Measurements from ENCODE around the gene KCNQ2.

The KCNQ2 gene

GRCh38 chr20:63494084-63494419 lies 21.6 kb upstream of the KCNQ2 start:
- ATAC-seq (ENCODE audit: insufficient read depth, low read depth) (no peak), DNase-seq (no peak)
- Histone ChIP-seq H3K9me3 (ENCODE audit: insufficient read depth, low read length, severe bottlenecking) (no peaks in the 10 kb centered on the region), H3K9ac (ENCODE audit: low read depth, low read length) (no peak overlapping the region), H3K27ac (ENCODE audit: low read length) (no peak overlapping the region), H2AFZ (ENCODE audit: low read depth, low read length) (no peak overlapping the region), H3K27me3 (ENCODE audit: insufficient read depth, low read length, poor library complexity) (no peaks in the 10 kb centered on the region), H3K4me3 (ENCODE audit: low read depth in 1 of 2, low read length in 2 of 2) (no peak overlapping the region), H3K4me1 (ENCODE audit: insufficient read depth, low read length) (peaks cover 9% of the 10 kb centered on the region), H3K36me3 (ENCODE audit: insufficient read depth, low read length) (no peaks in the 10 kb centered on the region), H3K79me2 (ENCODE audit: insufficient read depth, low read length) (no peaks in the 10 kb centered on the region), H4K20me1 (ENCODE audit: insufficient read depth, low read length) (peaks cover 8% of the 10 kb centered on the region; the same call in 1 of the 2 replicates), H3K4me2 (ENCODE audit: insufficient read depth, low read length) (no peak overlapping the region)
- TF ChIP-seq, protein P1, sequence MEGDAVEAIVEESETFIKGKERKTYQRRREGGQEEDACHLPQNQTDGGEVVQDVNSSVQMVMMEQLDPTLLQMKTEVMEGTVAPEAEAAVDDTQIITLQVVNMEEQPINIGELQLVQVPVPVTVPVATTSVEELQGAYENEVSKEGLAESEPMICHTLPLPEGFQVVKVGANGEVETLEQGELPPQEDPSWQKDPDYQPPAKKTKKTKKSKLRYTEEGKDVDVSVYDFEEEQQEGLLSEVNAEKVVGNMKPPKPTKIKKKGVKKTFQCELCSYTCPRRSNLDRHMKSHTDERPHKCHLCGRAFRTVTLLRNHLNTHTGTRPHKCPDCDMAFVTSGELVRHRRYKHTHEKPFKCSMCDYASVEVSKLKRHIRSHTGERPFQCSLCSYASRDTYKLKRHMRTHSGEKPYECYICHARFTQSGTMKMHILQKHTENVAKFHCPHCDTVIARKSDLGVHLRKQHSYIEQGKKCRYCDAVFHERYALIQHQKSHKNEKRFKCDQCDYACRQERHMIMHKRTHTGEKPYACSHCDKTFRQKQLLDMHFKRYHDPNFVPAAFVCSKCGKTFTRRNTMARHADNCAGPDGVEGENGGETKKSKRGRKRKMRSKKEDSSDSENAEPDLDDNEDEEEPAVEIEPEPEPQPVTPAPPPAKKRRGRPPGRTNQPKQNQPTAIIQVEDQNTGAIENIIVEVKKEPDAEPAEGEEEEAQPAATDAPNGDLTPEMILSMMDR (IDR thresholded peaks at IDR 0.05; ENCODE audit: borderline replicate concordance, extremely low read depth, low read length, poor library complexity, severe bottlenecking): no peak
- no peak for TF ChIP-seq EZH2 (IDR thresholded peaks at IDR 0.05; ENCODE audit: borderline replicate concordance, low read depth, low read length, severe bottlenecking)

DNA sequence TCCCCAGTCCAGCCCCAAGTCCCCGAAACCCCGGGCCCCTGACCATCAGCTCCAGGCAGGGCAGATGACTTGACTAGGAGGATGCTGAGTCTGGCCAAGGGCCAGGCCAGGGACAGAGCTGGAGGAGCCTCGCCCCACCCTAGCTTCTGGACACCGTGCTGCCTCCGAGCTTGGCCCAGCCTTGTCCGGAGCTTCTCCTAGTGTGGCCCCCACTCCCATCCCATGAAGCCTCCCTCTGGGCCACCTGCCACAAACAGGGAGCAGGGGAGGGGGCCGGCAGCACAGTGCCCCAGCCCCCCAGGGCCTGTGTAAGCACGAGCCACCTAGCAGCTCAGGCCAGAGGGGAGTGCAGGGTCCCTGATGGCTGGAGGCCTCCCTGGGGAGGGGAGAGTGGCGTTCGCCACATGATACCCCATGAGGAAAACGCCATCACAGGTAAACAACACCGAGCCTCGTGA lies 21.1 kb upstream of the KCNQ2 start:
- Histone ChIP-seq H3K4me1 (ENCODE audit: insufficient read depth, low read length) (peaks cover 9% of the 10 kb centered on the region), H3K36me3 (ENCODE audit: insufficient read depth, low read length) (no peaks in the 10 kb centered on the region), H3K9ac (ENCODE audit: low read depth, low read length) (no peak overlapping the region), H3K4me2 (ENCODE audit: insufficient read depth, low read length) (no peak overlapping the region), H2AFZ (ENCODE audit: low read depth, low read length) (no peak overlapping the region), H3K79me2 (ENCODE audit: insufficient read depth, low read length) (no peaks in the 10 kb centered on the region), H3K4me3 (ENCODE audit: low read depth in 1 of 2, low read length in 2 of 2) (no peak overlapping the region), H3K9me3 (ENCODE audit: insufficient read depth, low read length, severe bottlenecking) (no peaks in the 10 kb centered on the region), H3K27me3 (ENCODE audit: insufficient read depth, low read length, poor library complexity) (no peaks in the 10 kb centered on the region), H3K27ac (ENCODE audit: low read length) (no peak overlapping the region), H4K20me1 (ENCODE audit: insufficient read depth, low read length) (peaks cover 8% of the 10 kb centered on the region; the same call in 1 of the 2 replicates)
- ATAC-seq (ENCODE audit: insufficient read depth, low read depth): no peak
- TF ChIP-seq, protein P1 (IDR thresholded peaks at IDR 0.05; ENCODE audit: borderline replicate concordance, extremely low read depth, low read length, poor library complexity, severe bottlenecking): no peak
- TF ChIP-seq EZH2 (IDR thresholded peaks at IDR 0.05; ENCODE audit: borderline replicate concordance, low read depth, low read length, severe bottlenecking): no peak
- no peak for DNase-seq

- DNase-seq: no peak
- no peak for TF ChIP-seq EZH2 (IDR thresholded peaks at IDR 0.05; ENCODE audit: borderline replicate concordance, low read depth, low read length, severe bottlenecking)
- TF ChIP-seq, protein P1 (IDR thresholded peaks at IDR 0.05; ENCODE audit: borderline replicate concordance, extremely low read depth, low read length, poor library complexity, severe bottlenecking): no peak
- H4K20me1 ChIP-seq (ENCODE audit: insufficient read depth, low read length): peaks cover 8% of the 10 kb centered on the region; the same call in 1 of the 2 replicates
These were observed 20.5 kb upstream of the KCNQ2 start for GRCh38 chr20:63492982-63493381.

GRCh38 chr20:63492518-63492917 lies 20.1 kb upstream of the KCNQ2 start:
- peaks cover 8% of the 10 kb centered on the region; the same call in 1 of the 2 replicates for H4K20me1 ChIP-seq (ENCODE audit: insufficient read depth, low read length)
- no peak for ATAC-seq (ENCODE audit: insufficient read depth, low read depth)

More at GRCh38 chr20:63492982-63493381, 20.5 kb upstream of the KCNQ2 start:
- no peak overlapping the region for H3K4me2 ChIP-seq (ENCODE audit: insufficient read depth, low read length)
- H2AFZ ChIP-seq (ENCODE audit: low read depth, low read length): no peak overlapping the region
- H3K9ac ChIP-seq (ENCODE audit: low read depth, low read length): no peak overlapping the region
- no peaks in the 10 kb centered on the region for H3K36me3 ChIP-seq (ENCODE audit: insufficient read depth, low read length)
- H3K4me3 ChIP-seq (ENCODE audit: low read depth in 1 of 2, low read length in 2 of 2): no peak overlapping the region
- H3K9me3 ChIP-seq (ENCODE audit: insufficient read depth, low read length, severe bottlenecking): no peaks in the 10 kb centered on the region
- no peak for ATAC-seq (ENCODE audit: insufficient read depth, low read depth)
- no peaks in the 10 kb centered on the region for H3K79me2 ChIP-seq (ENCODE audit: insufficient read depth, low read length)
- no peaks in the 10 kb centered on the region for H3K27me3 ChIP-seq (ENCODE audit: insufficient read depth, low read length, poor library complexity)
- H3K4me1 ChIP-seq (ENCODE audit: insufficient read depth, low read length): peaks cover 9% of the 10 kb centered on the region
- no peak overlapping the region for H3K27ac ChIP-seq (ENCODE audit: low read length)

More at GRCh38 chr20:63492518-63492917, 20.1 kb upstream of the KCNQ2 start:
- no peak overlapping the region for H3K27ac ChIP-seq (ENCODE audit: low read length)
- H3K4me3 ChIP-seq (ENCODE audit: low read depth in 1 of 2, low read length in 2 of 2): no peak overlapping the region
- no peaks in the 10 kb centered on the region for H3K9me3 ChIP-seq (ENCODE audit: insufficient read depth, low read length, severe bottlenecking)
- no peaks in the 10 kb centered on the region for H3K27me3 ChIP-seq (ENCODE audit: insufficient read depth, low read length, poor library complexity)
- H3K4me1 ChIP-seq (ENCODE audit: insufficient read depth, low read length): peaks cover 9% of the 10 kb centered on the region
- no peak overlapping the region for H2AFZ ChIP-seq (ENCODE audit: low read depth, low read length)
- no peak overlapping the region for H3K4me2 ChIP-seq (ENCODE audit: insufficient read depth, low read length)
- DNase-seq: no peak
- H3K9ac ChIP-seq (ENCODE audit: low read depth, low read length): no peak overlapping the region
- no peak for TF ChIP-seq EZH2 (IDR thresholded peaks at IDR 0.05; ENCODE audit: borderline replicate concordance, low read depth, low read length, severe bottlenecking)
- TF ChIP-seq, protein P1 (IDR thresholded peaks at IDR 0.05; ENCODE audit: borderline replicate concordance, extremely low read depth, low read length, poor library complexity, severe bottlenecking): no peak
- H3K79me2 ChIP-seq (ENCODE audit: insufficient read depth, low read length): no peaks in the 10 kb centered on the region
- H3K36me3 ChIP-seq (ENCODE audit: insufficient read depth, low read length): no peaks in the 10 kb centered on the region

Data from DND-41 (cell line).